ENCODE data around the gene TMEM14A.
A peak's percentile ranks its signal among the peaks of the same experiment; 100 is the strongest.
"Not testable (repeated sequence)": the region's sequence is repeated elsewhere in the genome, so short reads cannot be mapped to it uniquely, and the experiment has no call there.

TMEM14A gene, protein sequence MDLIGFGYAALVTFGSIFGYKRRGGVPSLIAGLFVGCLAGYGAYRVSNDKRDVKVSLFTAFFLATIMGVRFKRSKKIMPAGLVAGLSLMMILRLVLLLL

DNA sequence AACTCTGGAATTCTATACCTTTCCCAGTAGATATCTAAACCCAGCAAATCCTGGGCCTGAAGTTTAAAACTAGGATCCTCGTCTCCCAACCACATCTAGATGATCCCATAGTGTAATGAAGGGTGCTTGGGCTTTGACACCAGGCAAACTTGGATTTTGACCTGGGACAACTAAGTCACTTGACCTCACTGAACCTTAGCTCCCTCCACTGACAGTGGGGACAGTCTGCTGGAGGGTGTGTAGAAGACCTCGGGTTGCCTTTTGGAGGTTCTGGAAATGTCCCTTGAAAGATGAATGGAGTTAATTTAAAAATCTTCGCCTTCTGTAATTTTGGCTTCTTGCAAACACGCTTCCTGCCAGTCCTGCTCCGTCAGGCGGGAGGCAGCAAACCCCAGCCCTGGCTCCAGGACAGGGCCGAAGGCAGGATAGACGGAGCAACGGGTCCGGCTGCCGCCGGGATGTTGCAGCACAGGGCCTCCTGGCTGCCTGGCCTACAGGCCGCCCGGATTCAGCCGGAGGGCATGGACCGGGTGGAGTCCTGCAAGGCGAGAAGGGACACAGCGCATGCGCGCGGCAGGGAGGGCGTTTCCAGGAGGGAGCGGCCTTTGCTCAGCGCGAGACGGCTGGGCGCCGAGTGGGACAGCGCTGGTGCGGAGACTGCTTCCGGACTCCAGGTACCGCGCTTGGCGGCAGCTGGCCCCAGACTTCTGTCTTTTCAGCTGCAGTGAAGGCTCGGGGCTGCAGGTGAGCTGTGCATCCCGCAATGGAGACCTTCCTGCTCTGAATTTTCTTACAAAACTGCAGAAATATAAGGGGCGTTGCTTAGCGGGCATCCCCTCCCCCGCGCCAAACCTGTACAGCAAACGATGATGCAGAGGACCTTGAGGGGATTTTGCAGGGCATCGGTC is at the start of gene TMEM14A:
Gene TMEM14A, plus strand, starts transcription at position 612 of the 908 bp plus-strand sequence. CDS start 5,990 bp downstream, outside the sequence.
- DNase-seq, result peak; percentile 90 to 96 (median 91)

- DNase-seq, result no peak
Measured at GRCh38 chr6:52621631-52622030, 49.3 kb upstream of the TMEM14A start.

DNA sequence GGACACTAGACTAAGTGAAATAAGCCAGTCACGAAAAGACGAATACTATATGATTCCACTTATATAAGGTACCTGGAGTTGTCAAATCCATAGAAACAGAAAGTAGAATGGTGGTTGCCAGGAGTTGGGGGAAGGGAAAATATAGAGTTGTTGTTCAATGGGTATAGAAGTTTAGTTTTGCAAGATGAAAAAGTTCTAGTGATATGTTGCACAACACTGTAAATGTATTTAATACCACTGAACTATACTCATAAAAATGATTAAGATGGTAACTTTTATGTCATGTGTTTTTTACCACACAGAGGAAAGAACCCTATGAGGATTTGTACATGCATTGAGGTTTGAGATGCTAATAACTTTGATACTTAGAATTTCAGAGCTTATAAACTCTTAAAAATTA is 48.1 kb upstream of the TMEM14A start:
- DNase-seq, result no peak

- DNase-seq, result no peak
Measured at GRCh38 chr6:52632011-52632410, 38.9 kb upstream of the TMEM14A start.

DNA sequence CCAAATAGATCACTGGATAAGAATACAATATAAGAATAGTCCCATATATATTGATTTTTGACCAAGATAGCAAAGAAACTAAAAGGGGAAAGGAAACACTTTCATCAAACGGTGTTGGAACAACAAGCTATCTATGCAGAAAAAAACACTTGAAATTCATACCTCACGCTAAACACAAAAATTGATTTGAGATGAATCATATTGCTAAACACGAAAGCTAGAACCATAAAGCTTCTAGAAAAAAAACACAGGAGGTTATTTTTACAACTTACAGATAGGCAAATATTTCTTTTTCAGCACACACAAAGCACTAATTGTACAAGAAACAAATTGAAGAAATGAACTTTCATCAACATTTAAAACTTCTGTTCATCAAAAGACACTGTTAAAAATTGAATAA is 36.7 kb upstream of the TMEM14A start:
- no peak for DNase-seq

GRCh38 chr6:52635049-52635577 is 35.8 kb upstream of the TMEM14A start:
- no peak for DNase-seq

DNA sequence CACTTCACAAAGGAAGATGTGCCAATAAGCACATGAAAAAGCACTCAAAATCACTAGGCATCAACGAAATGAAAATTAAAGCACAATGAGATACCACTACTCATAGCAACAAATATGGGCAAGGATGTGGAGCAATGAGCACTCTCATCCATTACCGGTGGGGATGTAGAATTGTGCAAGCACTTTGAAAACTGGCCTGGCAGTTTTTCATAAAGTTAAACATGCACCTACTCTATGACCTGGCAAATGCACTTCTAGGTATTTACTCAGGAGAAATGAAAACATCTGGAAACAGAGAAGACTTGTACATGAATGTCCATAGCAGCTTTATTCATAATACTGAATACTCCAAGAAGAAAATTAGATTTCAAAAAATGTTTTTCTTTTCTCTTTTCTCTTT is 34.1 kb upstream of the TMEM14A start:
- DNase-seq, result no peak

GRCh38 chr6:52639493-52639892 is 31.4 kb upstream of the TMEM14A start:
- no peak for DNase-seq

DNA sequence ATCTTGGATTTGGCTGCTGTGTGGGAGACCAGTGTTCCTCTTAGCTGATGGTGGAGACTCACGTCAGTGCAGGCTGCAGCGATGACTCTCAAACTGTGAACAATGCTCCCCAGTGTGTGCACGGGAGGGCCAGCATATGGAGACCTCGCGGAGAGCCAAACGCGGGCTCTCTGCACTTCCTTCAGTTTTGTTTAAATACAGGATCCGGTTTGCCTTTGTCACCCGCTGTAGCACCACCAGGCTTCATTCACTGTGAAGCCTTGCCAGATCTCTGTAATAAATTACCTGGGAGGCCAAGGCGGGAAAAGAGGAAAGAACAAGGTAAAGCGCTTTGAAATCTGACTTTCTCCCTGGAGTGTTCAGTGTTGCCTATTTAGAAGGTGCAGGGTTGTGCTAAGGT is 30.7 kb upstream of the TMEM14A start:
- DNase-seq, result peak in 2 of 3 experiments; percentile 3 to 34

DNA sequence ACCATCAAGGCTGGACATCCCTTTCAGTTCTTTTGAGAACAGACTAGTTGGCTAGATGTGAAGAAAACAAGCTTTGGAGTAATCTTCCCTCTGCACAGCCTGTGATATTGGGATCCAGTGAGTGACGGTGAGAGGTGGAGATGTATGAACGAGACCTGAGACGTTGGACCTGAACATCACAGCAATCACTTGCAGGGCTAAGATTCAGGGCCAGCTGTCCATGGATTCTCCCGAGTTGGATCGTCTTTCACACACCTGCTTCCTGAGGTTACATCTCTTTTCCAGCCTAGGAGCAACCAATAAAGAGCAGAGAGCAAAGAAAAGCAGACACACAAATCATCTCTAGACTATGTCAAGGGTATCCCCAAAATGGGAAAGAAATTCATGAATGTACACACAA is 30.0 kb upstream of the TMEM14A start:
- peak in 1 of 3 experiments; percentile 37 for DNase-seq

GRCh38 chr6:52641388-52641787 is 29.5 kb upstream of the TMEM14A start:
- DNase-seq, result peak in 1 of 3 experiments; percentile 55

- DNase-seq, result peak in 2 of 3 experiments; percentile 38 to 80
Measured at GRCh38 chr6:52641826-52642225, 29.1 kb upstream of the TMEM14A start.

DNA sequence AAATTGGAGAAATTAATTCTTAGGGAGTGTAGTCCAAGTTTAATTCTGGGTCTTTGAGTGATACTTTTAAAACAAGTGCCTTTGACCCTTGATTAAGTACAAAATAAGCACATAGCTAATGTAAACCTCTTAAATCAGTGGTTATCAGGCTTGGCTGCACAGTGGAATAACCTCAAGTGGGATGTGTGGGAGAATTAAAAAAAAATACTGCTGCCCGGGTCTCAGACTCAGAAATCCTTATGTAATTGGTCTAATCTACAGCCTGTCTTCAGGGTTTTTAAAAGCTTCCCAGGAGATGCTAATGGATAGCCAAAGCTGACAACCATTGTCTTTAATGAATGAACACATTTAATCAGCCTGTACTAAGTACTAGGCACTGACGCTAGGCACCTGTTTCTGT is 28.5 kb upstream of the TMEM14A start:
- peak in 2 of 3 experiments; percentile 45 to 85 for DNase-seq

GRCh38 chr6:52643158-52643557 is 27.8 kb upstream of the TMEM14A start:
- peak in 1 of 3 experiments; percentile 36 for DNase-seq

- DNase-seq, result no peak
Measured at GRCh38 chr6:52644253-52644652, 26.7 kb upstream of the TMEM14A start.

GRCh38 chr6:52645976-52646375 is 24.9 kb upstream of the TMEM14A start:
- DNase-seq, result no peak

DNA sequence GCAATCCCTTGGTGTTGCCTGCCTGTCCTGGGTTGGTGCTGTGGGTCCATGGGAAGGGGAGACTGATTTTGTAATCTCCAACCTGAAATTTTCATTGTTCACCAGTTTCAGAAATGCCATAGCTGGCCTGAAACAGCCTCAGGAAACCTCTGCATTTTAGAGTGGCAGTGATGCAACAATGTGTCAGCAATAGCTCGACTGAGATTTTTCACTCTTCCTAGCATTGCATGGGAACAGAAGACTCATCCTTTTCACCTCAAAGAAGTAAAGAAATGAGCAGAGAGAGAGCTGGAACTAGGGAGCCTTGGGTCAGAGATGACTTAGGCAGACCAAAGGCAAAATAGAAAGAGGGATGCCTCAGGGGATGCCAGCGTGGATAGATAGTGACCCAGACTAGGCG is 23.7 kb upstream of the TMEM14A start:
- no peak for DNase-seq

- no peak for DNase-seq
Measured at GRCh38 chr6:52649536-52650160, 21.3 kb upstream of the TMEM14A start.

GRCh38 chr6:52650941-52651340 is 20.0 kb upstream of the TMEM14A start:
- DNase-seq, result no peak

DNA sequence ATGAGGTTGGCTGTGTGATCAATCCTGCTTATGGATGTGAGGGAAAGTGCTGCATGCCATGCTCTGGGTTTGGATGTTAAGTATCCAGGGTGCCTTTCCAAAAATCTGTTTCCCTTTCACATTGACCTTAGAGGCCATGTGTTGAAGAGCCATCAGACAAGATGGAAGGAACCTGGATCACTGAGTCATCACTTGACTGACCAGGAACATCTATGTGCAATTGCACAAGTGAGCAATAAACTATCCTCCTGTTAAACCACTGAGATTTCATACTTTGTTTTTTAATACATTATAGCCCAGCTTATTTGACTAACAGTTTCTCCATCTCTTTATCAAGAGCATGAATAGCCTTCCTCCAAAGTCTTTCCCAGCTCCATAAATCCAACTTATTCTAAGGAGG is 17.8 kb upstream of the TMEM14A start:
- no peak for DNase-seq

DNA sequence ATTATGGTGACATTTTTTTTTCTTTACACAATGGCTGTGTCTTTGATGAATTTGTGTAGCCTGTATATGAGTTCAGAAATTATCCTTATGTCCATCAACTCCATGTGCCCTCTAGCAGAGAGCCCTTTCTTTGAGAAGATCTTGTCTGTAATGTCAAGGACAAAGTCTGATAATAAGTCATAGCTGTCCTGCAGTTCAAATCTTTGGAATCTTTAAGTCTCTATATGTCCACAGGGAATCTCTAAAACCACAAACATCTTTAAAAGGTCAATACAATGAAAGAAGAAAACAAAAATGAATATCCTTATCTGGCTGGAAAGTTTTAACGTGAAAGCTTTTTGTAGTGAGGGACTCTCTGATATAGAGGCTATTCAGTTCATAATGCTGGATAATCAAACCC is 16.9 kb upstream of the TMEM14A start:
- no peak for DNase-seq

DNA sequence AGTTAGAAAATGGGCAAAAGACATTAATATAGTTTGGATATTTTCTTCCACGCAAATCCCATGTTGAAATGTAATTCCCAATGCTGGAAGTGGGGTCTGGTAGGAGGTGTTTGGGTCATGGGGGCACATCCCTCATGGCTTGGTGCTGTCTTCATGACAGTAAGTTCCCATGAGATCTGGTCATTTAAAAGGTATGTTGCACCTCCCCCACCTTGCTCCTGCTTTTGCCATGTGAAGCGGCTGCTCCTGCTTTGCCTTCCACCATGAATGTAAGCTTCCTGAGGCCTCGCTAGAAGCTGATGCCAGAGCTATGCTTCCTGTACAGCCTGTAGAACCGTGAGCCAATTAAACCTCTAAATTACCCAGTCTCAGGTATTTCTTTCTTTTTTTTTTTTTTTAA is 16.3 kb upstream of the TMEM14A start:
- DNase-seq, result no peak

DNA sequence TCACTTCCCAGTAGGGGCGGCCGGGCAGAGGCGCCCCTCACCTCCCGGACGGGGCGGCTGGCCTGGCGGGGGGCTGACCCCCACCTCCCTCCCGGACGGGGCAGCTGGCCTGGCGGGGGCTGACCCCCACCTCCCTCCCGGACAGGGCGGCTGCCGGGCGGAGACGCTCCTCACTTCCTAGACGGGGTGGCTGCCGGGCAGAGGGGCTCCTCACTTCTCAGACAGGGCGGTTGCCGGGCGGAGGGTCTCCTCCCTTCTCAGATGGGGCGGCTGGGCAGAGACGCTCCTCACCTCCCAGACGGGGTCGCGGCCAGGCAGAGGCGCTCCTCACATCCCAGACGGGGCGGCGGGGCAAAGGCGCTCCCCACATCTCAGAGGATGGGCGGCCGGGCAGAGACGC is 15.0 kb upstream of the TMEM14A start:
- not testable (repeated sequence) for DNase-seq

GRCh38 chr6:52657870-52658269 is 13.0 kb upstream of the TMEM14A start:
- no peak for DNase-seq
